HG03439 (cell line): Measurements from ENCODE around the gene CCDC63.
"Not testable (repeated sequence)": the region's sequence is repeated elsewhere in the genome, so short reads cannot be mapped to it uniquely, and the experiment has no call there.

Experiments
- ATAC-seq: cut with Tn5 transposase; IDR thresholded peaks from one replicate; pipeline ENCODE4 v1.9.1; 2021; ENCODE audit warnings: mild to moderate bottlenecking, moderate library complexity; ENCODE audit not compliant: unreplicated experiment

The CCDC63 gene

DNA sequence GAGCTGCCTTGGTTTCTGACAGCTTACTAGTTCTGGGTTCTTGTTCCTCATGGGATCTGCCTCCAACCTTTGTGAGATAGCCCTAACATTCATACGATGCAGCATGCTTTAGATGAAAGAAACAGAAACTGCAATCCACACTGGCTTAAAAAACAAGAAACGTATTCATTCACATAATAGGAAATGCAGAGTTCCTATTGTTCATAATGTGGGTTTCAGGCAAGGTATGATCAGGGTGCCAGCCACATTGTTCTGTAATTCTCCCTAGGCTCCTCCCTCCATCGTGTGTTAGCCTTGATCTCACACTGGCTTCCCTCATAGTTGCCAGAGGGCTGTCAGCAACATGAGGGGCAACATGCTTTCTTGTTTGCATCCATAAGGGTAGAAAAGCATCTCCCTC, 2.7 kb upstream of the CCDC63 start:
- ATAC-seq = no peak

DNA sequence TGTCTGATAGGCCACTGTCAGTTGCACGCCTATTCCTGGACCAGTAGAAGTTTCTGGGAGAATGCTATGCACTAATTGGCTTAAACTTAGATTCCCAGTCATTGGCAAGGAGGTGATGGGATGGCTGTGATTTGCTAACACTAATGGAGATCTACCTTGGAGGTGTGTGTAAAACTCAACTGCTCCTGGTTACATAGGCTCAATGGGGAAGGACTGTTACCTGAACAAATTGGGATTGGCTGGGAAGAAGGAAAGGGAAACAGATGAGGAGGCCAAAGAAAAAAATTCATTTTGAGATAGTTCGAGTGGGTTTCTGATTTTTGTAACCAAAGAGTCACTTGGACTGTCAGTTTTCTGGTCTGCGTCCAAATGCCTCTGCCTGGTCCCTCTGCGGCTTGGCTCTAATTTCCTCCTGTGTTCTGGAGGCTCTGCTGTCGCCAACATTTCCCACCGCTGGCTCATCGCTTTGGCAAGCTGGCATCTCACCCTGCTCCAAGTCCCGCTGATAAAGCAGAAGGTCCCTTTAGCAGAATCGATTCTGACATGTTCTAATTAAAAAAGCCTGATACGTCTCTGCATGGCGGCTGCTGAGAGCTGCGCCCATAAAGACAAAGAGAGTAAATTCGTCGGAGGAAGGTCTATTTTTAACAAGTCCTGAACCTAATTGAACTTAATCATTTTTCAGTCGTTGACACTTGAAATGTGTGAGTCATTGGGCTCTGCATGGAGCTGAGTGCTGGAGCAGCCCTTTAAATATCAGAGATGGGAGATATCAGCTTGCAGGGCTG, 2.0 kb upstream of the CCDC63 start:
- no peak for ATAC-seq

DNA sequence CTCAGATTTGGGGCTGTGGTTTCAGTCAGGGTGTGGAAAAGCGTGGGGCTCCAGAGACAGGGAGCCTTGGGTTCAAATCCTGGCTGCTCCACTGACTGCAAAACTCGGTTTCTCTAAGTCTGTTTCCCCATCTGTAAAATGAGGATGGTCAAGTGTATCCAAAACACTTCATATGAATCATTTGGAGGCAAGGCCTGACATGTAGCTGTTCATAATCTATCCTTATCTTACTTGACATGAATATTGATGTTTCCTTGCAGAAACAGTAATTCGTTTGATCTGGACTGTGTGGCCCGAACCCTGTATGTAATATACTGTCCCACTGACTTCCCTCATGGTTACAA, 1.5 kb upstream of the CCDC63 start:
- no peak for ATAC-seq

DNA sequence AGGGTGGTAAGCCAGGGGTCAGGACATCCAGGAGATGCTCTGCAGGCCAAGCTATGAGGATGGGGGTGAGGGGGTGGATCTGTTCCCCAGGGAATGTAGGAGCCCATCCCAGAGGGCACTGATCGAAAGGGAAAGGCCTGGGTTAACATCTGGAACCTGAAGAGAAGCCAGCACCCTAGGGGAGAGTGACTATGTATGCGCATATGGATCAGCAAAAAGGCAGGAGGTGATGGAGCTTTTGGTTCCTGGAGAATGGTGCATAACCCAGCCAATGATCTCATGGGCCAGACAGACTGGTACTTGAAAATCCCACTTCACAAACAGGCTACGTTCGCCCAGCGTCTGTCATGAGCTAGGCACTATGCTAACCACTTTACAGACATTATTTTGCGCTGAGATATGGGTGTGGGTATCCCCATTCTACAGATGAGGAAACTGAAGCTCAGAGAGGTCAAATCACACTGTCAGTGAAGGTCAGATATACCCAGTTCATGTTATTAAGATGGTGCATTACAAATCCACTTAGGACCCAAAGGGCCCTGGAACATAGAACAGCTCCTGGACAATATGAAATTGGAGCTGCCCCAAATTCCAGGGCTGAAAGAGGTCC, 1.6 kb downstream of the CCDC63 start:
- ATAC-seq = no peak

DNA sequence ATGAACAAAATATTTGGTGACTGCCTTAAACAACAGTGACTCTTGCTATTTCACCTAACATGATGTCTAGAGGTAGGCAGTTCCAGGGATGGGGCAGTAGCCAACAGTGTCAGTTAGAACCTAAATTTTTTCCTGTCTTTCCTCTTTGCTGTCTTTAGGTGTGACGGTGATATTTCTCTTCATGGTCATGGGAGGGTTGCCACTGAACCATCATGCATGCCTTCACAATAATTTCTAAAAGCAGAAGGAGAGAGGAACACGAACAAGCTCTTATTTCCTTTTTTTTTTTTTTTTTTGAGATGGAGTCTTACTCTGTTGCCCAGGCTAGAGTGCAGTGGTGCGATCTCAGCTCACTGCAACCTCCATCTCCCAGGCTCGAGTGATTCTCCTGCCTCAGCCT, 2.4 kb downstream of the CCDC63 start:
- no peak for ATAC-seq

DNA sequence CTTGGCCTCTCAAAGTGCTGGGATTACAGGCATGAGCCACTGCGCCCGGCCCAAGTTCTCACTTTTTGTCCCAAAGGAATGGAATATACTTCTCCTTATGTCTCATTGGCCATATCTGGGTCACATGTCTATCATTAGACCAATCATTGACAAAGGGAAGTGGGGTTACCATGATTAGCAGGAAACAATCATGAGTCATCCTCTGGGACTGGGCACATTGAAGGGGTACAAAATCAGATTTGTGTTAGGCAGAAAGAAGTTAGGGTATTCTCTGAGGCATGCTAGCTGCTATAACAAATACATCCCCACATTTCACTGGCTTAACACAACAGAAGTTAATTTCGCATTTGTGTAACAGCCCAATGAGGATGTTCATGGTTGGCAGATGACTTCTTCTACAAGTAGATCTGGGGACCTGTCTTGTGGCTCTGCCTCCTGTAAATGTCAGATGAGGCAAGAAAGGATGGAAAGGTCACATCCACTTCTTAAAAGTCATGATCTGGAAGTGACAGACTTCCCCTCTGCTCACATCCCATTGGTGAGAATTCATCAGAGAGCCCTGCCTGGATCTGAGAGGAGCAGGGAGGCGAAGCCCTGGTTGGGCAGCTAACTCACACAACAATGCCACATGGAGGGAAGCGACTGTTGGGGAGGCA, 3.1 kb downstream of the CCDC63 start:
- ATAC-seq = no peak

DNA sequence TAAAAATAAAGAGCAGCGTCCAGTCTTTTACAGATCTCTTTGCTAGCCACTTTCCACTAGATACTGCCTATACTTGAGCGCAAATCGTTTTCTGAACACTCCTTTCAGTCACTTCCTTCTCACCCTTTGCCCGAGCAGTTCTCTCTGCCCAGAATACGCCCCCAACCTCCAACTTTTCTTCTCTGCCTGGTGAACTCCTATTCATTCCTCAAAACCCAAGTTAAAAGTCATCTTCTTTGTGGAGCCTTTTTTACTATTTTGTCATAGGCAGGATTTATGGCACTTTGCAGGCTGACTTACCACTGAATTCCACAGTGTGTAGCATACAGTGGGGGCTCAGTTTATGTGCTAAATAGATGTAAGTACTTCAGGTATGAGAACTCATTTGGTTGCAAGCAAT, 4.0 kb downstream of the CCDC63 start:
- ATAC-seq = no peak

DNA sequence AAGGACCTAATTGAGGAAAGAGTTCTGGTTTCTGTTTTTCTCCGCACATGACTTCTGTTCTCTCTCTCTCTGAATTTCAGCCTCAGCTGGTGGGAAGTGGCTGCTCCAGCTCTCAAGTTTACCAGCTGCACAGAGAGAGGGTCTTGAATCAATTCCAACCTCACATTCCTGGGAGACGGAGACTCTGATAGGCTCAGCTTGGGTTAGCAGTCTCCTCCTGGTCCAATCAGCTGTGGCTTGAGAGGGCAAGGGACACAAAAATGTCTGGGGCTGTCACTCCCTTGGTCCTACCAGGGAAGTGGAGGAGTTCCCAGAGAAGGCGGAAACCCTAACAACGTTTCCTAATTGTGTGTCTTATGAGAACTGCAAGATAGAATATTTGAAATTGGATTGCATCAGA, 7.0 kb downstream of the CCDC63 start:
- ATAC-seq = no peak

DNA sequence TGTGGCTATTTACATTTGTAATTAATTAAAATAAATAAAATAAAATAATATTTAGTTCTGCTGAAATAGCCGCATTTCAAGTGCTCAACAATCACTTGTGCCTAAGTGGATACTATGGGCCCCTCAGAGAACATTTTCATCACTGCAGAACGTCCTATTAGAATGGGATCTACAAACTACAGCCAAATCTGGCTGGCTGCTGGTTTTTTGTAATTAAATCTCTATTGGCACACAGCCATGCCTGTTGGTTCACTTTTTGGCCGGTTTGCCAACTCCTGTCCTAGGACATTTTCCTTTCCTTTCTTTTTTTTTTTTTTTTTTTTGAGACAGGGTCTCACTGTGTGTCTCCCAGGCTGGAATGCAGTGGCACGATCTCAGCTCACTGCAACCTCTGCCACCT, 9.8 kb downstream of the CCDC63 start:
- no peak for ATAC-seq

DNA sequence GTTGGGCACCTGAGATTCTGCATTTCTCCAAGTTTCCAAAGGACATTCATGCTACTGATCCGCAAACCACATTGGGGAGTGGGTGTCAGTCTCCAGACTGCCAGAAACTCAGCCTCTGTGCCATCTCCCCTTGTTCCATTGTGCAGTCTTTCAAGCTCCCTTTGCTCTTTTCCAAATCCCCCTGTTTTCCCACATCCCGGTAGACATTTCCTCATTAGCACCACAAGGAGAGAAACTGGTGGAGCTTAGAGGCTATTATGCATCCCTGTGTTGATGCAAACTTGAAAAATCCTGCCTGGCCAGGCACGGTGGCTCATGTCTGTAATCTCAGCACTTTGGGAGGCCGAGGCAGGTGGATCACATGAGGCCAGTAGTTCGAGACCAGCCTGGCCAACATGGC, 10.7 kb downstream of the CCDC63 start:
- no peak for ATAC-seq

DNA sequence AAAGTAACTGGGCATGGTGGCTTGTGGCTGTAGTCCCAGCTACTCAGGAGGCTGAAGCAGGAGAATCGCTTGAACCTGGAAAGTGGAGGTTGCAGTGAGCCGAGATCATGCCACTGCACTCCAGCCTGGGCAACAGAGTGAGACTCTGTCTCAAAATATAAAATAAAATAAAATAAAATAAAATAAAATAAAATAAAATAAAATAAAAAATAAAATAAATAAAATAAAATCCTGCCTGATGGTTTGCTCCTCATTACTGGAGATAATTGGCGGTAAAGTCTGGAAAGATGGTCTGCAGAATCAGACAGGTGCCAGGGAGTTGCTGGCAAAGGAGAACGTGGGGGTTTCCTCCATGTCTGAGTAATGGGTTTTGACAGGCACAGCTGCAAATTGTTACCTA, 11.2 kb downstream of the CCDC63 start:
- not testable (repeated sequence) for ATAC-seq

DNA sequence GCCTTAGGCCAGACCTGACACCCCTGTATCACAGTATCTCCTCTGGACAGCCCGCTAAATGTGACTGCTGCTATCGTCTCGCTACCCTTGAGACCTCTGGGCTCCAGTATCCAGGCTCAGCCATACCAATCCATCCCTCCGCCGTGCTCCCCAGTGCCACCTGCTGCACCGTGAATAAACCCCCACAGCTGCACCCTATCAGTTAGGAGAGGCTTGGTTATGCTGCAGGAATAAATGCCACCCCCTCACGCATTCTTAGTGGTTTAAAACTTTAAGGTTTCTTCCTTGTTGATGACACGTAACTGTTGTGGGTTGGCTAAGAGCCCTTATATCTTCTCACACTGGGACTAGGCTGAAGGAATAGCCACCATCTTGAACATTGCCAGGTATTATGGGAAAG, 12.1 kb downstream of the CCDC63 start:
- ATAC-seq = no peak

DNA sequence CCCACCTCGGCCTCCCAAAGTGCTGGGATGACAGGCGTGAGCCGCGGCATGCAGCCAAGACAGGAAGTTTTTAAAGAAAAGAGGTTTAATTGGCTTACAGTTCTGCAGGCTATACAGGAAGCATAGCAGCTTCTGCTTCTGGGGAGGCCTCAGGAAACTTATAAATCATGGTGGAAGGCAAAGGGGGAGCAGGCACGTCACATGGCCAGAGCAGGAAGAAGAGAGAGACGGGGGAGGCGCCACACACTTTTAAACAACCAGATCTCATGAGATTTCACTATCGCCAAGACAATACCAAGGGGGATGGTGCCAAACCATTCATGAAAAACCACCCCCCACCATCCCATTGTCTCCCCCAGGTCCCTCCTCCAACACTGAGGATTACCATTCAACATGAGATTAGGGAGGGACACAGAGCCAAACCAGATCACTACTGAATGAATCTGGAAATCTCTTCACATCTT, 14.1 kb downstream of the CCDC63 start:
- no peak for ATAC-seq

DNA sequence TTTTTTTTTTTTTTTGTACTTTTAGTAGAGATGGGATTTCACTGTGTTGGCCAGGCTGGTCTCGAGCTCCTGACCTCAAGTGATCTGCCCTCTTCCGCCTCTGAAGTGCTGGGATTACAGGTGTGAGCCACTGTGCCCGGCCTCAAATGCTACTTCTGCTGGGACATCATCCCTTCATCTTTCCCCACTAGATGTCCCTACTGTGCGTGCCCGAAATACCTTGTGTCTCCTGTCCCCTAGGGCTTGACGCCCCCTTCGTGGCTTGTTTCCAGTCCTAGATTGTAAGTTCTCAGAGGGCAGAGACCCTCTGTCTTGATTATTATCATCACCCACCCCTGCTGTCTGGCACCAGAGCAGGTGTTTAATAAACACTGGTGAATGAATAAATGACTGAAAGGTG, 14.9 kb downstream of the CCDC63 start:
- no peak for ATAC-seq

DNA sequence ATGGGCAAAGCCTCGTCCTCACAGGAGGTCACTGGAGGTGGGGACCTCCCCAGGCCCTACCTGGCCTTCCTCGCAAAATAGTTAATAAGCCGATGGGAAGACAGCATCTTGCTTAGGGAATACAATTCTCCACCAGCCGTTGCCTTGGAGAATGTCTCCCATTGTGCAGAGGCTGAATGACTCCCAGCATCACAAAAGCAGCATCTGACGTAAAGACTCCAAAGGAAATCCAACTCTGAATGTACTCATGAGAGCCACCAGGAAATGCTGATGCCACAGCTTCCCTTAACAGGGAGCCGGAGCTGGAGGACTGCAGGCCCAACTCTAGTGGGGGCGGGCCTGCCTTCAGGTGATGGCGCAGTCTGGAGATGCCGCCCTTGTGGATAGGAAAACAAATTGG, 15.5 kb downstream of the CCDC63 start:
- no peak for ATAC-seq

DNA sequence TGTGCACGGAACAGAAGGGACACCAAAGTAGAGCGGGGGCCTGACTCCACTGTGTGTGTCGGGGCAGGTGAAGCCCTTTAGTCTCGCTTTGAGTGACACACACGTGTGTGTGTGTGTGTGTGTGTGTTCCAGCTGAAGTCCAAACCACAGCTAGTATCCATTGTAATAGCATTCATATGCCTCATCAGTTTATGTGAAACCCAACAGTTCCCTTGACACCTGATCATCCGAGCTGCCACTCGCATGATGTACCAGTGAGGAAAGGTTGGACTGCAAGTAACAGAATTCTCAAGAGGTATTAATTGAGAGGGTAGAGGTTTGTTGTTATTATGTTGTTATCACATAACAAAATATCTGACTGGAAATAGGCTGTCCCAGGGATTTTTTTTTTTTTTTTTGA, 16.4 kb downstream of the CCDC63 start:
- ATAC-seq = no peak

DNA sequence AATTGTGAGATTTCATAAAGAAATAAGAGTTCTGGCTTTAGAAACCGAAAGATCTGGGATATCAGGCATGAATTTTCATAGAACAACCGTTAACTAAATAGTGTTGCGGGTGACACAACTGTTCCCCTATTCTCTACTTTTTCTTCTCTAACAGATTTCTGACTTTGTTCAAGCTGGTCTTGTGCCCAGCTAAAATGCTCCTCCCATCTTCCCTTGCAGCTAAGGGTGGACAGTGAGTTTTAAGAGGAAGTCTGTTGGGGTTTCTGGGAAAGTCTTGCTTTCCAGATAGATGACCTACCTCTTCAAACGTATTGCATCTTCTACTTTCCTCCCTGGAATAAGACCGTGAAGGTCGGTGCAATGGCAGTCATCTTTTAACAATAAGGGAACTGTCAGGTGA, 18.7 kb downstream of the CCDC63 start:
- ATAC-seq = no peak

DNA sequence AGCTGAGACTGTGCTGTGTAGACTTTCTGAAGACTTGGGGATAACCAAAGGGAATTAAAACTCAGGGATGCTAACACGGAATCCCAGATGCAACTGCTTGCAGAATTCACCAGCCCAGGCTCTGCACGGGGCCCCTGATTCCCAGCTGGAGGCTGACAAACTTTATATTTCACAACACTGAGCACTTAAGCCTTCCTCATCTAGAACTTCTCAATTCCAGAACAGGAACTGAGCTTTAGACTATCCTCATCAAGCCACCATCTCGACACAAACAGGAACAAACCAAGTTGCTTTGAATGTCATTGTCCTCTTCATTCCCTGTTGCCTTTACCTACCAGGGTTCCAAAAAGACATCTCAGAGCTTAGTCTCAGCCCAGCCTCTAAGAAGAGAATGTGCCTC, 22.2 kb downstream of the CCDC63 start:
- no peak for ATAC-seq

DNA sequence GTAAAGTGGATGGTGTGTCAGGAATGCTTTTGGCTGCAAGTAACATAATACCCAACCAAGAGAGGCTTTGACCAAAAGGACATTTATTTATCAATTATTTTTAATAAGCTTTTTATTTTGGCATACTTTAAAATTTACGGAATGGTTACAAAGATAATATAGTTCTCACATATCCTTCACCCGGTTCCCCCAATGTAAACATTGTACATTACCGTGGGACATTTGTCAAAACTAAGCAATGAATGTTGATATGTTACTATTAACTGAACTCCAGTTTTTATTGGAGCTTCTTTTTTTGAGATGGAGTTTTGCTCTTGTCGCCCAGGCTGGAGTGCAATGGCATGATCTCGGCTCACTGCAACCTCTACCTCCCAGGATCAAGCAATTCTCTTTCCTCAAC, 23.0 kb downstream of the CCDC63 start:
- ATAC-seq = no peak

DNA sequence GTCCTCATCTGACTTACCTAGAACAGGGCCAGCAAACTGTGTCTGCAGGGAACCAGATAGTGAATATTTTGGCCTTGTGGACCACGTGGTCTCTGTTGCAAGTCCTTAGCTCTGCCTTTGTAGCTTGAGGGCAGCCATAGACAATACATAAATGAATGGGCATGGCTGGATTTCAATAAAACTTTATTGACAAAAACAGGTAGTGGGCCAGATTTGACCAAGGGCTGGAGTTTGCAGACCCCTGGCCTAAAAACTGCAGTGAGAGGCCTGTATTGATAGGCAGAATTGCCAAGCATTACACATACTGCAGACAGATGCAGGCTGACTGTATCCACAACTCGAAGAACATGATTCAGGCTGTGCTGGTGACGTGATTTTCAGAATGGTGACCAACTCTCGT, 25.3 kb downstream of the CCDC63 start:
- ATAC-seq = no peak

DNA sequence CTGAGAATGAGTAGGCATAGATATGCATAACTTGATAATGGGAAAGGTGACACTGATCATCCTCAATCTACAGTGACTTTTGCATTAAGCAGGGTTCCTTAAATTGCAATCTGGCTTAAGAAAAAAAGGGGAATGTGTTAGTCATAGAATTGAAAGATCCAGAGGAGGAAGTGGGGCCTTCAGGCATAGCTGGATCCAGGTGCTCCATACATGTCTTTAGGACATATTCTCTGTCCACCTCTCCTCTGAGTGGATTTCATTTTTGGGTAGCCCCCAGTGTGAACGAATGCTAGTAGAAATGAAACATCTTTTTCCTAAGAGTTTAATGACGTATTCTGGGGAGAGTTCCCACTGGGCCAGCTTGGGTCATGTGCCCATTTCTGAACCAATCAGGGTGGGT, 27.6 kb downstream of the CCDC63 start:
- ATAC-seq = no peak

DNA sequence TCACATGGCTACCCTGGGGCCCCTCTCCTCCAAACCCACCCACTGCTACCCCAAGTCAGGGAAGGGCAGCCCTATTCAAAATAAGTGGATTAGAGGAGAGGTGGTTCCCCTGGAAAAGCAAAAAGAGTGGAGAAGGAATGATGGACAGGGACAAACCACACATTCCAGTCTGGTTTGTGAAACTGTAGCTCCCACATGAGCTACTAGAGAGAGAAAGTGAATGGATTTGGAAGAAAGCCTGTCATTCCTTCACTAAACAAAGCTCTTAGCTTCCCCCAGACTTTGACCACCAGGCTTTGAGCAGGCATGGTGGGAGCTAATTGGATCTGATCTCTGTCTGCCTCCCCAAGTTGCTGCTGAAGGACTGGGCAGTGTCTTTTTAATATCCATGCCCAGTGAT, 28.0 kb downstream of the CCDC63 start:
- ATAC-seq = no peak
